NOMO-1 treated with DMSO at 0.1 percent for 48 hours (cell line): Measurements from ENCODE around the gene LMTK2.
"Not testable (repeated sequence)": the region's sequence is repeated elsewhere in the genome, so short reads cannot be mapped to it uniquely, and the experiment has no call there.

ENCODE experiments used
- DNase-seq: peaks from one replicate; lab custom pipeline; 2025; ENCODE audit not compliant: unreplicated experiment; lab: John Stamatoyannopoulos, UW

The LMTK2 gene

GRCh38 chr7:98216941-98217622 lies 110.4 kb downstream of the LMTK2 start:
- DNase-seq, result no peak

GRCh38 chr7:98217623-98218582 lies 111.2 kb downstream of the LMTK2 start:
- DNase-seq, result peak; percentile 80

GRCh38 chr7:98219382-98219781 lies 112.7 kb downstream of the LMTK2 start:
- not testable (repeated sequence) for DNase-seq

- no peak for DNase-seq
These were observed 115.2 kb downstream of the LMTK2 start for GRCh38 chr7:98221611-98222532.

GRCh38 chr7:98222533-98223195 lies 116.0 kb downstream of the LMTK2 start:
- DNase-seq, result no peak

- DNase-seq, result no peak
These were observed 116.8 kb downstream of the LMTK2 start for GRCh38 chr7:98223351-98223897.

- no peak for DNase-seq
These were observed 117.4 kb downstream of the LMTK2 start for GRCh38 chr7:98223898-98224700.

- DNase-seq, result no peak
These were observed 118.1 kb downstream of the LMTK2 start for GRCh38 chr7:98224701-98225181.

- no peak for DNase-seq
These were observed 119.4 kb downstream of the LMTK2 start for GRCh38 chr7:98225913-98226614.

GRCh38 chr7:98227939-98228338 lies 121.3 kb downstream of the LMTK2 start:
- no peak for DNase-seq

- no peak for DNase-seq
These were observed 122.1 kb downstream of the LMTK2 start for GRCh38 chr7:98228801-98229200.

GRCh38 chr7:98229441-98229840 lies 122.8 kb downstream of the LMTK2 start:
- DNase-seq, result no peak

- DNase-seq, result no peak
These were observed 123.5 kb downstream of the LMTK2 start for GRCh38 chr7:98229991-98230745.

GRCh38 chr7:98230746-98231471 lies 124.2 kb downstream of the LMTK2 start:
- no peak for DNase-seq

- no peak for DNase-seq
These were observed 125.0 kb downstream of the LMTK2 start for GRCh38 chr7:98231493-98232262.

- DNase-seq, result no peak
These were observed 125.6 kb downstream of the LMTK2 start for GRCh38 chr7:98232263-98232585.

GRCh38 chr7:98232799-98233198 lies 126.1 kb downstream of the LMTK2 start:
- no peak for DNase-seq
